ENCODE data around the gene EMC7.

DNA sequence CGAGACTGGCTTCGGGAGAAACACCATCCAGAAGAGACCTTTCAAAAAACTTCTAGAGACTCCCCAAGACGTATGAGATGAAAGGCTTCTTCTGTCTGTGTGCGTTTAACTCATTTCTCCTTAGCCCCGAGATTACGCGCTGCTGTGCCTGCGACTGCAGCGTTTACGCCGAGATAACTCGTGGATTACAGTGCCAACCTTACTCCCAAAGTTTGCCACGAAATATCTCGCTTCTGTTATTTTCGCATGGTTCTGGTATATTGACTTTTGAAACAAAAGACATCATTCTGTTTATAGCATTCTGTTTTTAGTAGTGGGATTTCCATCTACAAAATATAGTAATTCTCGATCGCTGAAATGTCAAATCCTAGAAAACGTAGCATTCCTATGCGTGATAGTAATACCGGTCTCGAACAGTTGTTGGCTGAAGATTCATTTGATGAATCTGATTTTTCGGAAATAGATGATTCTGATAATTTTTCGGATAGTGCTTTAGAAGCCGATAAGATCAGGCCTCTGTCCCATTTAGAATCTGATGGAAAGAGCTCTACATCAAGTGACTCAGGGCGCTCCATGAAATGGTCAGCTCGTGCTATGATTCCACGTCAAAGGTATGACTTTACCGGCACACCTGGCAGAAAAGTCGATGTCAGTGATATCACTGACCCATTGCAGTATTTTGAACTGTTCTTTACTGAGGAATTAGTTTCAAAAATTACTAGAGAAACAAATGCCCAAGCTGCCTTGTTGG lies 688 bp upstream of the EMC7 start:
- TF ChIP-seq HOXA7 (CRISPR knock-in tag; IDR thresholded peaks at IDR 0.05) (no peak), RNF2 (IDR thresholded peaks at IDR 0.05; ENCODE audit: borderline replicate concordance, low read depth) (no peak), POLR2A (IDR thresholded peaks at IDR 0.05; ENCODE audit: low read length) (no peak), HOXB5 (CRISPR knock-in tag; IDR thresholded peaks at IDR 0.05) (no peak), MAZ (IDR thresholded peaks at IDR 0.05; ENCODE audit: borderline replicate concordance, low read depth, low read length) (no peak), BHLHE40 (IDR thresholded peaks at IDR 0.05; ENCODE audit: low read depth, low read length) (no peak), KDM1A (IDR thresholded peaks at IDR 0.05; ENCODE audit: low read depth) (no peak), JUN (IDR thresholded peaks at IDR 0.05) (0 out of 5 replicates have a peak, but pooled peaks of 1 of the 2 experiments have one; percentile 8), SMC3 (IDR thresholded peaks at IDR 0.05) (no peak), CBX8 (IDR thresholded peaks at IDR 0.05) (no peak), CEBPB (IDR thresholded peaks at IDR 0.05) (no peak)
- TF ChIP-seq, protein P1, sequence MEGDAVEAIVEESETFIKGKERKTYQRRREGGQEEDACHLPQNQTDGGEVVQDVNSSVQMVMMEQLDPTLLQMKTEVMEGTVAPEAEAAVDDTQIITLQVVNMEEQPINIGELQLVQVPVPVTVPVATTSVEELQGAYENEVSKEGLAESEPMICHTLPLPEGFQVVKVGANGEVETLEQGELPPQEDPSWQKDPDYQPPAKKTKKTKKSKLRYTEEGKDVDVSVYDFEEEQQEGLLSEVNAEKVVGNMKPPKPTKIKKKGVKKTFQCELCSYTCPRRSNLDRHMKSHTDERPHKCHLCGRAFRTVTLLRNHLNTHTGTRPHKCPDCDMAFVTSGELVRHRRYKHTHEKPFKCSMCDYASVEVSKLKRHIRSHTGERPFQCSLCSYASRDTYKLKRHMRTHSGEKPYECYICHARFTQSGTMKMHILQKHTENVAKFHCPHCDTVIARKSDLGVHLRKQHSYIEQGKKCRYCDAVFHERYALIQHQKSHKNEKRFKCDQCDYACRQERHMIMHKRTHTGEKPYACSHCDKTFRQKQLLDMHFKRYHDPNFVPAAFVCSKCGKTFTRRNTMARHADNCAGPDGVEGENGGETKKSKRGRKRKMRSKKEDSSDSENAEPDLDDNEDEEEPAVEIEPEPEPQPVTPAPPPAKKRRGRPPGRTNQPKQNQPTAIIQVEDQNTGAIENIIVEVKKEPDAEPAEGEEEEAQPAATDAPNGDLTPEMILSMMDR (IDR thresholded peaks at IDR 0.05) = no peak
